Naive B cell (primary cell): ENCODE data around the gene KIF5A. TPM values are rescaled to one million over a fixed set of nuclear protein-coding genes. Genes with fewer than 3 reads are reported as not detected.

Experiments
- ATAC-seq, 2 donors: fragments of 150-1000 bp; cut with Tn5 transposase; 2 replicates each; pipeline ENCODE4 v1.10.0; 2021; ENCODE audit warnings: low read depth in 2 of 2, mild to moderate bottlenecking in 2 of 2, moderate library complexity in 2 of 2
- DNase-seq: peaks from one replicate; pipeline ENCODE4 v3.0.0; 2022
- H3K27ac Mint-ChIP-seq, 6 donors: one replicate each; pipeline ENCODE4 v1.8.0; 2020 to 2022; ENCODE audit warnings: mild to moderate bottlenecking in 6 of 6, mixed read lengths in 6 of 6, moderate library complexity in 5 of 6, inconsistent platforms in 2 of 6
- H3K27me3 Mint-ChIP-seq, 3 donors: one replicate each; pipeline ENCODE4 v1.8.0; 2021 to 2022; ENCODE audit warnings: mixed read lengths in 3 of 3, mild to moderate bottlenecking in 1 of 3
- H3K36me3 Mint-ChIP-seq, 2 donors: one replicate each; pipeline ENCODE4 v1.8.0; 2020 to 2022; ENCODE audit warnings: mixed read lengths in 2 of 2, inconsistent platforms in 1 of 2, mild to moderate bottlenecking in 1 of 2
- H3K4me1 Mint-ChIP-seq, 3 donors: one replicate each; pipeline ENCODE4 v1.8.0; 2020 to 2022; ENCODE audit warnings: mixed read lengths in 3 of 3, inconsistent platforms in 1 of 3, mild to moderate bottlenecking in 1 of 3, moderate library complexity in 1 of 3
- H3K4me3 Mint-ChIP-seq, 8 donors: one replicate each; pipeline ENCODE4 v1.8.0; 2020 to 2022; ENCODE audit warnings: mild to moderate bottlenecking in 8 of 8, mixed read lengths in 8 of 8, moderate library complexity in 8 of 8, inconsistent platforms in 2 of 8
- H3K9me3 Mint-ChIP-seq, 7 donors: one replicate each; pipeline ENCODE4 v1.8.0; 2020 to 2022; ENCODE audit warnings: mixed read lengths in 7 of 7, mild to moderate bottlenecking in 5 of 7, inconsistent platforms in 2 of 7, moderate library complexity in 1 of 7
- polyA plus RNA-seq, 6 donors: library from polyadenylated mRNA; unstranded; fragments of 300-500 nt; fragmentation: Illumina TruSeq; gene quantifications; one replicate each; pipeline ENCODE4 v1.2.3, GENCODE V29; 2021; ENCODE audit warnings: low read depth in 6 of 6

KIF5A gene
- polyA plus RNA-seq, 6 donors from 2014 or later = not detected

DNA sequence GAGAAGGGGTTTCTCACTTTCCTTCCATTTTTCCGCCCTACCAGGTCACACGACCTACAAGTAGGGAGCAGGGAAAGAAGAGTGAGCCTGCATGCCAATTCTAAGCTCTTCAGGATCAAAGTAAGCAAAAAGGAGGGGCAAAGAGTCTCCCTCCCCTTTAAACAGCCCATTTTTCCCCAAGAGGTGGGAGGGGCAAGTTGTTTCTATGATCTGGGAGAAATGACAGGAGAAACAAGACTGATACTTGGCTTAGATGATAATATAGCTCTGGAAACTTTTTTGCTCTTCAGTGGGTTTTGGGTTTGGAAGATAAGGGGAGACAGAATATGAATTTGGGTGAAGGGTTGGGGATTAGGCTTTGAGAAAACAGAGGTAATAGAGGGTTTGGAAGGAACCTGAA is 56.6 kb downstream of the KIF5A start:
- Mint-ChIP-seq H3K4me3 (peak overlapping the region in 2 of 8 donors; percentile 56 to 88), H3K9me3 (no peaks in the 10 kb centered on the region), H3K27ac (no peak overlapping the region), H3K4me1 (peaks cover 14 to 28% (median 27%) of the 10 kb centered on the region in 3 donors), H3K36me3 (peaks cover 0 to 6% of the 10 kb centered on the region in 2 donors), H3K27me3 (peaks cover 44 to 72% (median 63%) of the 10 kb centered on the region in 3 donors)
- no peak for DNase-seq
- ATAC-seq = no peak

DNA sequence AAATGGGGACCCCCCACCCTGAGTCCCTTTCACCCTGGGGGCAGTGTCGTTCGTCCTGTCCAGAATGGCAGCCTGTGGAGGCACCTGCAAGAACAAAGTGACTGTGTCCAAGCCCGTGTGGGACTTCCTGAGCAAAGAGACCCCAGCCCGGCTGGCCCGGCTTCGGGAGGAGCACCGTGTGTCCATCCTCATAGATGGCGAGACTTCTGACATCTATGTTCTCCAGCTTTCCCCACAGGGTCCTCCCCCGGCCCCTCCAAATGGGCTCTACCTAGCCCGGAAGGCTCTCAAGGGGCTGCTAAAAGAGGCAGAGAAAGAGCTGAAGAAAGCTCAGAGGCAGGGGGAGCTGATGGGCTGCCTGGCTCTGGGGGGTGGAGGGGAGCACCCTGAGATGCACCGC is 57.0 kb downstream of the KIF5A start:
- peaks cover 0 to 2% of the 10 kb centered on the region in 2 donors for H3K36me3 Mint-ChIP-seq
- no peak for DNase-seq
- H3K27ac Mint-ChIP-seq = no peak overlapping the region
- H3K27me3 Mint-ChIP-seq = peaks cover 44 to 73% (median 63%) of the 10 kb centered on the region in 3 donors
- no peak for ATAC-seq
- H3K4me3 Mint-ChIP-seq = peak overlapping the region in 1 of 8 donors; percentile 56
- no peaks in the 10 kb centered on the region for H3K9me3 Mint-ChIP-seq
- H3K4me1 Mint-ChIP-seq = peaks cover 14 to 28% (median 27%) of the 10 kb centered on the region in 3 donors

DNA sequence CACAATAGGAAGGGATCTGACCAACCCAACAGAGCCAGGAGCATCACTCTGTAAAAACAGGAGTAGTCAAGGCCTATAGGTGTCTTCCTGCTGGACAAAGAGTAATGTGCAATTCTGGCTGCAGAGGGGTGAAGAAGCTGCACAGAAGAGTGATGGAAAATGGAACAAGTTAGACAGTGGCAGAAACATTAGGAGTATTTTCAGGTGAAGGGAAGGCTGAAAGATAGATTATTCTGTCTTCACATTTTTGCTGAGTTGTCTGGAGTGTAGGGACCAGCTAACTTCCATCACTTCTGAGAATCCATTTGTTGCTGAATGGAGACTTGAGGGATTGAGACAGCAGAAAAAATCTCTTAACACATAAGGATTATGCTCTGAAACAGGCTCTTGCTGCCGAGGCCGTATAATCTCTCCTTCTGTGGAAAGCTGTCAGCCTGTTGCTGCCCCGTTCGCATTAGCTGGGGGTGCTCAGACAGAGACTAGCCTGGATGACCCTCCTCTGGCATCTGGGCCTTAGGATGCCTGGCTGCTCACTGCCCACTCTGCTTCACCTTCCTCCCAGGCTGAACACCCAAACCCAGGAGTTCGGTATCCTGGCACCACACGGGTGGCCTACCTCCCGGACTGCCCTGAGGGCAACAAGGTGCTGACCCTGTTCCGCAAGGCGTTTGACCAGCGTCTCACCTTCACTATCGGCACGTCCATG is 58.3 kb downstream of the KIF5A start:
- H3K27me3 Mint-ChIP-seq = peaks cover 51 to 85% (median 68%) of the 10 kb centered on the region in 3 donors
- H3K4me1 Mint-ChIP-seq = peaks cover 14 to 36% (median 28%) of the 10 kb centered on the region in 3 donors
- peak overlapping the region in 1 of 8 donors; percentile 37 for H3K4me3 Mint-ChIP-seq
- ATAC-seq (no peak), DNase-seq (no peak)
- H3K27ac Mint-ChIP-seq = no peak overlapping the region
- no peaks in the 10 kb centered on the region for H3K9me3 Mint-ChIP-seq
- H3K36me3 Mint-ChIP-seq = no peaks in the 10 kb centered on the region

DNA sequence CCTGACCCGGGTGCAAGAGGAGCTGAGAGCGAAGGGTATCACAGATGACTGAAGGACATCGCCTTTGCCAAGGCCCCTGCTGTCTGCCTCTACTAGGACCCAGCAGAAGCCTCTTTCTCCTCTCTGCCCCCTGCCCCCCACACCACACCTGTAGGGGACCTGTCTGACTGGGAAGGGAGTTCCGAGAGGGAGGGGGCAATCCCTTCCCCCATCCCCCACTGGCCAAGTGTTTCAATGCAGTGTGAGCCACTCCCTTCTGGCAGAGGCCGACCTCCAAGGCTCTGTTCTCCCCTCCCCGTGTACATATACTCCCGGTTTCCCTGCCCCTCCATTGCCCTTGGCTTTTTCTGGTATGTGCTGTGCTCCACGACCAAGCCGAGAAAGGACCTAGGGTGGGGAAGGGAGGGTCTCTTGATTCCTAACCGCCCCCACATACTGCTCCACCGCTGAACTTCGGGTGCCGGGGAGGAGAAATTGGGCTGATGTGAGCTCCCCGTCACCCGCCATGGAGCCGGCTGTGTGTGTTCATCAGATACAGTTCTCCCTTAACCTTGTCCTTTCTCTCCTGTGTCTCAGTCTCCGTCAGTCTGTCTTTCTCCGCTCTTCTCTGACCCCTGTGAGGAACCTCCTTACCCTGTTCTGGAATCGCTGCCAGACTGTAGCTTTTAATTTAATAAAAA is 59.4 kb downstream of the KIF5A start:
- DNase-seq = no peak
- H3K36me3 Mint-ChIP-seq = no peaks in the 10 kb centered on the region
- H3K27me3 Mint-ChIP-seq = peaks cover 47 to 82% (median 67%) of the 10 kb centered on the region in 3 donors
- ATAC-seq = no peak
- no peaks in the 10 kb centered on the region for H3K9me3 Mint-ChIP-seq
- H3K4me1 Mint-ChIP-seq = peaks cover 24 to 41% (median 39%) of the 10 kb centered on the region in 3 donors
- peak overlapping the region in 1 of 6 donors; percentile 56 for H3K27ac Mint-ChIP-seq
- H3K4me3 Mint-ChIP-seq = peak overlapping the region in 2 of 8 donors; percentile 33 to 69

DNA sequence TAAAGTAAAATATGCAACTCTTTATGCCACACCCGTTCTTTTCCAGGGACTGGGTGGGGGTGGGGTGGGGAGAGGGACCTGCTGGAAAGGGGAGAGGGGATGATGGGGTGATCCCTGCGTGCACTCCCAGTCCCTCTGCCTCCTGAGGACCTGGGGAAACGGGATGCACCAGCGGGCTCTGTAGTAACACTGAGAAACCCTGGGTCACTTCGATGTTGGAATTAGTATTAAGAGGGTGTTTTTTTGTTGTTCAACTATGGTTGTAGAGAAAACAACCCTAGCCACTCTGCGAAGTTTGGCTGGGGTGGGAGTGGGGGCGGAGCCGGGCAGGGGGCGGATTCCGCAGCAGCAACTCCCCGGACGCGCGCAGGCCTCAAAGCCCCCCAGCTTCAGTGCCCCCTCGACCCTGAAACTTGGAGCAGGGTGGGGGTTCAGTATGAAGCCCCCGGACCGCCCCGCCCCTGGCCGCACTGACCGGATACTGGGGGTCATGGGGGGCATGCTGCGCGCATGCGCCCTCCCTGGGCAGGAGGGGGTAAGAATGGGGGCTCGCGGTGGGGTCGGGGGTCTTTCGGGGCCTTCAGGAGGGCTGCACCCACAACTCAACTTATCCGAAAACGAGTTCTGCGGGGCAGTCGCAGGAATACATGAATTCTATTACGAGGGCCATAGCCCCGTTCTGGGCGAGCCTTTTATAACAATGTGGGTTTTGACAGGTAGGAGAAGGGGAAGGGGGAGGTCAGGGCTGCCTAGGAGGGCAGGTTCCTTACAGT is 60.1 kb downstream of the KIF5A start:
- Mint-ChIP-seq H3K9me3 (no peaks in the 10 kb centered on the region), H3K27me3 (peaks cover 51 to 78% (median 60%) of the 10 kb centered on the region in 3 donors), H3K36me3 (no peaks in the 10 kb centered on the region), H3K4me3 (peak overlapping the region; percentile 57 to 90 (median 82)), H3K27ac (no peak overlapping the region), H3K4me1 (peaks cover 26 to 43% (median 39%) of the 10 kb centered on the region in 3 donors)
- no peak for DNase-seq
- no peak for ATAC-seq

DNA sequence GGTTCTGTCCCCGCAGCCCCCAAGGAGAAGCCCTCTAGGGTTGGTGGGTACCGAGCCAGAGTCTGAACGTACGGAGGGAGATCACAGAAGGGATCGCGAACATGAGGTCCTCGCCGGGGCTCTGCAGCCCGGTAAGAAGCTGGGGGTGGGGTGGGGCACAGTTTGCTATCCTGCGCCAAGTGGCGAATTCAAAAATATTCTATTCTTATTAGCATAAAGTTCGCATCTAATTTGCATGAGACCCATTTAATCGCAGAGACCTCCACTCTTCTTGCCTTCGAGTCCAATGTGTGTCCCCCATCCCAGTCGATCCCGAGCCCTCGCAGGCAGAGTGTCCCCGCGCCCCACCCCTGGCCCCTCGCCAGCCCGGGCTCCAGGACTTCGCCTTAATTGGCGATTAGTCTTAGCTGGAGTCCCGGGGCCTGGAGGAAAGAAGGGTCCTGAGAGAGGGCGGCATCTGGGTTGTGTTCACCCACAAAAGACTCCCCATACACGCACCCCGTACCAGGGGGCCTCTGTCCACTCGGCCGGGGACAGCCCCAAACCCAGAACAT is 60.8 kb downstream of the KIF5A start:
- peak overlapping the region; percentile 57 to 90 (median 82) for H3K4me3 Mint-ChIP-seq
- peak overlapping the region in 1 of 6 donors; percentile 34 for H3K27ac Mint-ChIP-seq
- no peaks in the 10 kb centered on the region for H3K36me3 Mint-ChIP-seq
- DNase-seq (no peak), ATAC-seq (no peak)
- H3K27me3 Mint-ChIP-seq = peaks cover 46 to 78% (median 61%) of the 10 kb centered on the region in 3 donors
- no peaks in the 10 kb centered on the region for H3K9me3 Mint-ChIP-seq
- H3K4me1 Mint-ChIP-seq = peaks cover 30 to 43% (median 39%) of the 10 kb centered on the region in 3 donors

DNA sequence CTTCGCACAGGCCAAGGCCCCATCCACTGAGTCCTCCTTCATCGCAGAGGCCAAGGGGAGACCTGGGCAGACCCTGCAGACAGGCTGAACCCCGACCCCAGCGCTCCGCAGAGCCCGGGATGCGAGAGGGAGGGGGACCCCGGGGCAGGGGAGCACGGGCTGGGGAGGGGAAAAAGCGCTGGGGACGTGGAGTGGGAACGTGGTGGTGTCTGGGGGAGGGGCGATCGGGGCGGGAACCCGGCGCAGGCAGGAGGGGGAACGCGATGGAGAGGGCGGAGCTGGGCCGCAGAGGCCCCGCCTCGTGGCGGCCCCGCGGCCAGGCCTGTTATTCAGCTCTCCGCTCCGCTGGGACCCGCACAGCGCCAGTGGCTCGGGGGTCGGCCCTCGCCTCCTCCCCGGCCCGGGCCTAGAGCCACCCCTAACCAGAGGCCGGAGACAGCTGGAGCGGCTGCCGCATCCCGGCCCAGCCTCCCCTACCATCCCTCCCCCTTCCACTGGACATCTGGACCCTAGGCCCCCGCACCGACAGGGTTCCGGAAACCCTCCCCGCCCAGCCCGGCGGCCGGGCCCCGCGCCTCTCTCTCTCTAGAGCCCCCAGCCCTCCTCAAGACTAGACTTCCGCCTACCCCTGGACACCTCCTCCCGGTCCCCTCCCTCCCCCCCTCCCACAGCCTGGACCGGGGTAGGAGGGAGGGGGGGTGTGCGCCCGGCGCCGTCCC is 61.4 kb downstream of the KIF5A start, which contains the start of gene ARHGEF25:
ARHGEF25 (plus strand) TSS at position 328 of the 719 bp plus-strand sequence. CDS start 460 bp downstream, outside the sequence.
- Mint-ChIP-seq H3K27ac (peak within 1 kb of the TSS in 1 of 6 donors; percentile 34), H3K4me3 (peak within 1 kb of the TSS; percentile 57 to 90 (median 82)), H3K36me3 (no peaks in the 10 kb centered on the region), H3K9me3 (no peaks in the 10 kb centered on the region), H3K27me3 (peaks cover 40 to 78% (median 61%) of the 10 kb centered on the region in 3 donors), H3K4me1 (peaks cover 30 to 47% (median 44%) of the 10 kb centered on the region in 3 donors)
- DNase-seq (no peak), ATAC-seq (no peak)

DNA sequence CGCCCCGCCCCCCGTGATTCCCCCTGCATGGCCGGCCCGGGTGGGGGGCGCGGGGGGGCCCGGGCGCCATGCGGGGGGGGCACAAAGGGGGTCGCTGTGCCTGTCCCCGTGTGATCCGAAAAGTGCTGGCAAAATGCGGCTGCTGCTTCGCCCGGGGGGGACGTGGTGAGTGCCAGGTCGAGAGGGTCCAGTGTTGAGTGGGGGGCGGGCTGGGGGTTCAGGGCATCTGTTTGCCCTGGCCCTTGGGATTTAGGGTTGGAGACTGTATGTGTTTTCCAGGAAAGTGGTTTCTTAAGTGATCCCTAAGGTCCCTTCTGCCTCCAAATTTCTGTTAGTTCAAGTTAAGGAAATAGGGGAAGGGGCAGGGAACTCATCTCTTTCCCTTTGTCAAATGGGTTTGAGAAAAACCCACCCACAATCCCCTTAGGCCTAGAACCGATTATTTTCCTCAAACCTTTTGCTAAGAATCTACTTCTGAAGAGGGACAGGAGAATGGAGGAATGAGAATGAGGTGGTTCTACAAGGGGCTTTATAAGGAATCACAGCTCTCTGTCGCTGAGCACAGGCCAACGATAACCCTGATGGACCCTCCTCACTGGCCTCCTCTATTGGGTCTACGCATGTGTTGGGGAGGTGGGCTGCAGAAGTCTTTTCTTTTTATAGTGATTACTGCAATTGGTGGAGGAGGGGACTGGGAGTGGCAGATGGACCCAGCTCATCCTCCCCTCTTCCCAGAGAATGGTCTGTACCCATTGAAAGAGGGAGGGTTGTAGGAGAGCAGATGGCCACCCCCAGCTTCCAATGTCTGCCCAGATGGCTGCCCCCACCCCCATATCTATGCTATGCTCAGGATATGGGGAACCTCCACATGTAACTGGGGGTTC is 62.2 kb downstream of the KIF5A start:
- no peak for DNase-seq
- Mint-ChIP-seq H3K36me3 (no peaks in the 10 kb centered on the region), H3K27ac (no peak overlapping the region), H3K4me1 (peaks cover 30 to 51% (median 44%) of the 10 kb centered on the region in 3 donors), H3K4me3 (peak overlapping the region; percentile 27 to 89 (median 73)), H3K27me3 (peaks cover 38 to 80% (median 62%) of the 10 kb centered on the region in 3 donors), H3K9me3 (no peaks in the 10 kb centered on the region)
- ATAC-seq = no peak

DNA sequence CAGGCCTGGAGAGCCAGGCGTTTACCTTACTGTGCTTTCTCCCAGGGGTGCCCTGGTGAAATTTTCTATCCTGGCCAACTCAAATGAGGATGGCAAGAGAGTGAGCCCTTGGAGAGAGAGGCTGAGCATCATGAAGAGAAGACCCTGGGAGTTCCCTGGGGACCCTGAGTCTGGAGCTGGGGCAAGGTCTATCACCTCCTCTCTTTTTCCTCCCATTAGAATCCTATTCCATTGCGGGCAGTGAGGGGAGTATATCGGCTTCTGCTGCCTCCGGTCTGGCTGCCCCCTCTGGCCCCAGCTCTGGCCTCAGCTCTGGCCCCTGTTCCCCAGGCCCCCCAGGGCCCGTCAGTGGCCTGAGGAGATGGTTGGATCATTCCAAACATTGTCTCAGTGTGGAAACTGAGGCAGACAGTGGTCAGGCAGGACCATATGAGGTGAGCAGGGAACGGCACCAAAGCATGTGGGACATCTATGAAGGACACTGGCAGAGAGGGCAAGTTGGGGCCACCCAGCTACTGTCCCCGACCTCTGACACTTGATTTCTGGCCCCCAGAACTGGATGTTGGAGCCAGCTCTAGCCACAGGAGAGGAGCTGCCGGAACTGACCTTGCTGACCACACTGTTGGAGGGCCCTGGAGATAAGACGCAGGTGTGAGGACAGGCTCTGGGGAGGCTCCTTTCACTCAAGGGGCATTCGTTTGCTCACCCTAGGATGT is 63.0 kb downstream of the KIF5A start:
- Mint-ChIP-seq H3K27me3 (peaks cover 40 to 82% (median 64%) of the 10 kb centered on the region in 3 donors), H3K4me3 (peak overlapping the region in 7 of 8 donors; percentile 8 to 79 (median 51))
- no peak for ATAC-seq

DNA sequence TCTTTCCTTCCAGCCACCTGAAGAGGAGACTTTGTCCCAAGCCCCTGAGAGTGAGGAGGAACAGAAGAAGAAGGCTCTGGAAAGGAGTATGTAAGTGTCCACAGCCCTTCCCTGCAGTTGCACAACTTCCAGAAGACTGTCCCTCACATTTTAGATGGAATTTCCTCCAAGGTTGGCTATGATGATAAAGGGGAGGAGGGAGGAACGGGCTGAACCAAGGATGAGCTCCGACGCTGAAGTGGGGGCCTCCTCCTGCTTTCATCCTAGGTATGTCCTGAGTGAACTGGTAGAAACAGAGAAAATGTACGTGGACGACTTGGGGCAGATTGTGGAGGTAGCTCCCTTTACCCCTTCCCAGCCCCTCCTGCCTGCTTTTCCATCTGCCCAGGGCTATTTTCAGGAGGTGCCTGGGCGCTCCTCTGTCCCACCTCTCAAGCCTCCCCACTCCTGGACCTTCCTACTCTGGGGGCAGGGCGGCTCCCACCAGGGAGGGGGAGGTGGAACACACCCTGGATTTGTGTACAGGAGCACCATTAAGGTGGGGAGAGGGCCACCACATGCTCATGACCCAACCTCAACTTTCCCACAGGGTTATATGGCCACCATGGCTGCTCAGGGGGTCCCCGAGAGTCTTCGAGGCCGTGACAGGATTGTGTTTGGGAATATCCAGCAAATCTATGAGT is 63.7 kb downstream of the KIF5A start:
- Mint-ChIP-seq H3K4me3 (peak overlapping the region in 3 of 8 donors; percentile 38 to 71 (median 44)), H3K4me1 (peaks cover 30 to 51% (median 50%) of the 10 kb centered on the region in 3 donors), H3K27me3 (peaks cover 42 to 83% (median 64%) of the 10 kb centered on the region in 3 donors), H3K9me3 (no peaks in the 10 kb centered on the region), H3K36me3 (no peaks in the 10 kb centered on the region), H3K27ac (no peak overlapping the region)
- ATAC-seq (no peak), DNase-seq (no peak)

More for the DNA sequence above, 63.0 kb downstream of the KIF5A start:
- Mint-ChIP-seq H3K27ac (no peak overlapping the region), H3K36me3 (no peaks in the 10 kb centered on the region), H3K9me3 (no peaks in the 10 kb centered on the region), H3K4me1 (peaks cover 30 to 51% (median 45%) of the 10 kb centered on the region in 3 donors)
- DNase-seq = no peak
